Fibroblast of skin of left biceps (primary cell): ENCODE measurements around the gene FGL2.
"Not testable (repeated sequence)": the region's sequence is repeated elsewhere in the genome, so short reads cannot be mapped to it uniquely, and the experiment has no call there.

Experiments
- DNase-seq, 2 experiments: peaks; one replicate each; pipeline ENCODE4 v3.0.0-alpha.2; 2013; ENCODE audit warnings: low read depth in 2 of 2

Gene FGL2

DNA sequence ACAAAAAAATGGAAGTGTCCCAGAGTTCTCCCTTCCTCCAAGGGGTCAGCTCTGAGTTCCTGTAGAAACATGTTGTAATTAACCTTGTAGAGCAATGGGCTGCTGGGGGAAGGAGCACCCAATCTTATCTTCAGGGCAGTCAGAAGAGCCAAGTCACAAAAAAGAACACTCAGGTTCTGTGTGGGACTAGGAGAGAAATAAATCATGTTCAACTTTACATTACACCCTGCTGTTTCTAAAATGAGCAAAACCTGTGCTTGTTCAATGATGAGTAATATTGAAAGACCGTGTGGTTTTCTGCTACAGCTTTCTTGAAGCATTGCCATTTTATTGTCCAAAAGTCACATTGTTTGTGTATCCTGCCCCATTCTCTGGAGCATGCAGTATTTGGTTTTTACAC is 42.6 kb downstream of the FGL2 start:
- not testable (repeated sequence) for DNase-seq

DNA sequence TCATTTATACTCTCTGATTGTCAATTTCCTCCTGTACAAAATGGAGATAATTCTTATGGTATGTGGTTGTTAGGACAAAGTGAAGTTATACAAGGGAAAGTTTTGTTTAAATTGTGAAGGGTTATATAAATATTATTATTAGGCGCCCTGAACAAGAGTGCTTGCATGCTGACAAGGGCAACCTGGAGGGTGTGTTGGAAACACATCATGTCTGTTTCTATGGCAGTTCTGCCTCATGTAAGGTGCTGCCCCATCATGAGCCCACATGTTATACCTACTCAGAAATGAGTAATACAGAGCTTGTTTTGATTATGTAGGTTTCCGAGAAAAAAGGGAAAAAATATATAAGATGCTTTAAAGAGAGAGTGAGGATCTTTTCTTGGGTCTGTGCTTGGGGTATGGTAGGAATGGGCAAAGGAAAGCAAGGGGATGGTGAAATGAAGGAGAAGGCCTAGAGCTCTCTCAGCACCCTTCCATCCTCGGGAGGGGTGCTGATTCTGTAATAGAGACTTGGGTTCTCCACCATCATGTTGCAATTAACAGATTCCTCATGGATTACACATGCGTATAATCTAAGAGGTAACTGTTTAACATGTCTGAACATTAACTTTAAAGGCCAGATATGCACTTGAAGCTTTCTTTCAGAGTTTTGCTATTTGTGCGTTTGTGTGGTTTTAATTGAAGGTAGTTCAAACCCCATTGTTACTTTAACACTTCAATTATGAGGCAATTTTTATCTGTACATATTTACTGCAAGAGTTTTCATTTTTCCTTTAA is 43.8 kb downstream of the FGL2 start:
- DNase-seq = not testable (repeated sequence)

DNA sequence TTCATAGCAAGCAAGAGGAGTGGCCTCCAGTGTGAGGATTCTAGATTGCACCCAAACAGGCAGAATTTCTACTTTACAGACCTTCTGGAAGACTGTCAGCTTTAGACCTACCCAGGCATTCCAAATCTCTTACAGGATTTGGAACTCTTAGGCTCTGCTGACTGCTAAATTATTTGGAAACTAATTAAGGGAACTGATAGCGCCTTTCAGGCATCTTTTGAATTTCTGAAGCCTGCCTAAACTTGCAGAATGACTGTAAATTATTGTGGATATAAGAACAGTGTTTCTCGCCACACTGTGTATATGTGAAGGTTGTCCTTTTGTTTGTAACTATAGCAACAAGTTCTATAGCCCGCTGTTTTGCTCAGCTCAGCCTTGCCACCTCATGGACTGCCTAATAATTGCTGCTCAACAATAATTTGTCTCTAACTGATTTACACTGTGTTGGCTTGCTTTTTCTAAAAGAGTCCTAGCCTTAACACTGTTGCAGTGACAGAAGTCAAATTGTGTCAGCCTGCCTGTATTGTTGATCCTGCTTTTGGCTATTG is 44.6 kb downstream of the FGL2 start:
- not testable (repeated sequence) for DNase-seq

DNA sequence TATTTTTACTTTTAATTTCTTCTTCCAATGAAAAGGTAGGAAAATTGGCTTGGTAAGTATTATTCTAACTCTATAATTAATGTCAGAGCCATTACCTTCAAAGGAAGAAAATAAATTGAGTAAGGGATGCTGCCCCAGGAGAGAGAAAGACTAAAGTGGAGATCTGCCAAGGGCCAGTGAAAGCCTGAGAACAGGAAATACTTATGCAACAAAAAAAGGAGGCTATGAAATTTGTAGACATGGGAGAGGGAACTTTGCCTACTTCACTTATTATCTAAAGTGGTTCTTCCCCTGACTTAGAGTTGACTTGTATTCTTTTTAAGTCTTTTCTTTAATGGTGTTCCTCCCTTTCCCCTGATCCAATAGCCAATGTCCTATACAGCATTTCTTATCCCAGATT is 47.4 kb downstream of the FGL2 start:
- peak in 1 of 2 experiments; percentile 6 for DNase-seq
